ENCODE results near the gene UTP4.

DNA sequence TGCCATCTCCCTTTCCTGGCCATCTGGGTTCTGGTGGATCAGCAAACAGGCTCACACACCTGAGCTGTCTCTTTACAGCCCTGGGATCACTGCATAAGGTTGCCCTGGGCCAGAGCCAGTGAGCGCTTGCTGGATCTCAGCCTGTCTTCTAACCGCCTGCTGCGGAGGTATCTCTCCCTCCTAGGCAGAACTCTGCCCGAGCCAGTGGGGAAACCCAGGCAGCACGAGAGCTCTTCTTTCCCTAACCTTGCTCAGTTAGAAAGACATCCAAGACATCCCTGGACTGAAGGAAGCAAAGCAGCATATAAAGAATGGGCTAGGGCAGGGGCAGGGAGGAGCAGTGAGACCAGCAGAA is 20.6 kb upstream of the UTP4 start:
- TF ChIP-seq, protein P1, sequence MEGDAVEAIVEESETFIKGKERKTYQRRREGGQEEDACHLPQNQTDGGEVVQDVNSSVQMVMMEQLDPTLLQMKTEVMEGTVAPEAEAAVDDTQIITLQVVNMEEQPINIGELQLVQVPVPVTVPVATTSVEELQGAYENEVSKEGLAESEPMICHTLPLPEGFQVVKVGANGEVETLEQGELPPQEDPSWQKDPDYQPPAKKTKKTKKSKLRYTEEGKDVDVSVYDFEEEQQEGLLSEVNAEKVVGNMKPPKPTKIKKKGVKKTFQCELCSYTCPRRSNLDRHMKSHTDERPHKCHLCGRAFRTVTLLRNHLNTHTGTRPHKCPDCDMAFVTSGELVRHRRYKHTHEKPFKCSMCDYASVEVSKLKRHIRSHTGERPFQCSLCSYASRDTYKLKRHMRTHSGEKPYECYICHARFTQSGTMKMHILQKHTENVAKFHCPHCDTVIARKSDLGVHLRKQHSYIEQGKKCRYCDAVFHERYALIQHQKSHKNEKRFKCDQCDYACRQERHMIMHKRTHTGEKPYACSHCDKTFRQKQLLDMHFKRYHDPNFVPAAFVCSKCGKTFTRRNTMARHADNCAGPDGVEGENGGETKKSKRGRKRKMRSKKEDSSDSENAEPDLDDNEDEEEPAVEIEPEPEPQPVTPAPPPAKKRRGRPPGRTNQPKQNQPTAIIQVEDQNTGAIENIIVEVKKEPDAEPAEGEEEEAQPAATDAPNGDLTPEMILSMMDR (IDR thresholded peaks at IDR 0.05): no peak
- TF ChIP-seq POLR2AphosphoS5 (IDR thresholded peaks at IDR 0.05): no peak
